ENCODE measurements around the gene OR52H1.

GRCh38 chr11:5516599-5516998, 31.7 kb downstream of the OR52H1 start, which contains the start of gene UBQLNL:
- TF ChIP-seq CTCF (IDR thresholded peaks at IDR 0.05) (no peak), POLR2AphosphoS5 (IDR thresholded peaks at IDR 0.05) (no peak), EP300 (IDR thresholded peaks at IDR 0.05) (no peak)
